PC-3 (cell line): ENCODE results near the gene JMJD7. TPM values are rescaled to one million over a fixed set of nuclear protein-coding genes. Genes with fewer than 3 reads are reported as not detected.
A peak's percentile ranks its signal among the peaks of the same experiment; 100 is the strongest.

Source experiments
- ATAC-seq: fragments of 200-7000 bp; cut with Tn5 transposase; 2 replicates; pipeline ENCODE4 v1.9.1; 2020; ENCODE audit warnings: mild to moderate bottlenecking, moderate library complexity
- BruUV-seq: library from RNA; stranded (reverse); fragments of 400-500 nt; replicated peaks from 2 replicates; lab custom pipeline; 2021; lab: Mats Ljungman, UMichigan
- CTCF ChIA-PET: fragments of 300-600 bp; sonication (Branson Sonifier 250); formaldehyde crosslinking; loops from one replicate; lab custom pipeline; 2022; ENCODE audit warnings: antibody characterized with exemption; lab: Charles Lee
- POLR2A ChIA-PET: fragments of 300-600 bp; sonication (Branson Sonifier 250); formaldehyde crosslinking; loops from one replicate; lab custom pipeline; 2022; ENCODE audit warnings: antibody characterized with exemption; ENCODE audit not compliant: unreplicated experiment; lab: Charles Lee
- DNase-seq: peaks from one replicate; pipeline ENCODE4 v3.0.0-alpha.2; 2015
- H2AFZ ChIP-seq: fragments of 300-600 bp; sonication (generic); 2 replicates; pipeline ENCODE4 v1.6.0; 2016; ENCODE audit warnings: antibody characterized with exemption, low read length
- H3F3A ChIP-seq: fragments of 300-600 bp; sonication (generic); one replicate; pipeline ENCODE4 v1.6.0; 2017; ENCODE audit warnings: antibody characterized with exemption, low read length, control low read depth, mild to moderate bottlenecking; ENCODE audit not compliant: unreplicated experiment
- H3K27ac ChIP-seq: fragments of 300-600 bp; sonication (generic); 2 replicates; pipeline ENCODE4 v1.5.1; 2016; ENCODE audit warnings: mild to moderate bottlenecking, low read length
- H3K27me3 ChIP-seq: fragments of 300-600 bp; sonication (generic); 2 replicates; pipeline ENCODE4 v1.6.1; 2016; ENCODE audit warnings: low read length, mixed read lengths
- H3K36me3 ChIP-seq: fragments of 300-600 bp; sonication (generic); 2 replicates; pipeline ENCODE4 v1.6.1; 2016; ENCODE audit warnings: low read depth, mixed run types, low read length, mixed read lengths
- H3K4me1 ChIP-seq: fragments of 300-600 bp; sonication (generic); 2 replicates; pipeline ENCODE4 v1.5.1; 2016; ENCODE audit warnings: low read length; ENCODE audit not compliant: insufficient read depth
- H3K4me2 ChIP-seq: fragments of 300-600 bp; sonication (generic); 2 replicates; pipeline ENCODE4 v1.6.0; 2016; ENCODE audit warnings: low read length
- H3K4me3 ChIP-seq: fragments of 300-600 bp; sonication (generic); 2 replicates; pipeline ENCODE4 v1.5.1; 2016; ENCODE audit warnings: mild to moderate bottlenecking, low read length, mixed read lengths
- H3K79me2 ChIP-seq: fragments of 300-600 bp; sonication (generic); 2 replicates; pipeline ENCODE4 v1.6.1; 2017; ENCODE audit warnings: low read length, mixed read lengths
- H3K9ac ChIP-seq: fragments of 300-600 bp; sonication (generic); 2 replicates; pipeline ENCODE4 v1.6.0; 2016; ENCODE audit warnings: mild to moderate bottlenecking, low read length
- H3K9me2 ChIP-seq: fragments of 300-600 bp; sonication (generic); replicated peaks from 2 replicates; pipeline ENCODE4 v1.6.1; 2016; ENCODE audit warnings: mixed run types, low read length, mixed read lengths
- H3K9me3 ChIP-seq: fragments of 300-600 bp; sonication (generic); 2 replicates; pipeline ENCODE4 v1.6.1; 2016; ENCODE audit warnings: low read length, mixed read lengths
- H4K20me1 ChIP-seq: fragments of 300-600 bp; sonication (generic); 2 replicates; pipeline ENCODE4 v1.6.1; 2016; ENCODE audit warnings: low read length, mixed read lengths
- EZH2 ChIP-seq: fragments of 300-600 bp; sonication (generic); IDR thresholded peaks from one replicate; pipeline ENCODE4 v1.6.1; 2017; ENCODE audit warnings: antibody characterized with exemption, mild to moderate bottlenecking, low read length; ENCODE audit not compliant: unreplicated experiment
- EZH2phosphoT487 ChIP-seq: fragments of 300-600 bp; sonication (generic); IDR thresholded peaks from 2 replicates; pipeline ENCODE4 v1.6.1; 2018; ENCODE audit warnings: mild to moderate bottlenecking, antibody characterized with exemption, low read length, borderline replicate concordance
- intact Hi-C: fragments of 100-400 bp; cut with micrococcal nuclease; formaldehyde crosslinking; loops from 2 replicates; pipeline ENCODE4 v1.9.0; 2023
- total RNA-seq: library from RNA; depleted of rRNA; stranded (reverse); fragments of >200 nt; gene quantifications from 2 replicates; pipeline ENCODE4 v1.2.3, GENCODE V29; 2014
- TF ChIP-seq, protein P1 (sequence below): fragments of 300-600 bp; sonication (generic); conservative IDR thresholded peaks from 2 replicates; pipeline ENCODE4 v1.5.1; 2017; ENCODE audit warnings: antibody characterized with exemption, low read depth, mild to moderate bottlenecking, low read length

The JMJD7 gene
- total RNA-seq, 1 experiment from 2014 or later: 13.7 TPM

DNA sequence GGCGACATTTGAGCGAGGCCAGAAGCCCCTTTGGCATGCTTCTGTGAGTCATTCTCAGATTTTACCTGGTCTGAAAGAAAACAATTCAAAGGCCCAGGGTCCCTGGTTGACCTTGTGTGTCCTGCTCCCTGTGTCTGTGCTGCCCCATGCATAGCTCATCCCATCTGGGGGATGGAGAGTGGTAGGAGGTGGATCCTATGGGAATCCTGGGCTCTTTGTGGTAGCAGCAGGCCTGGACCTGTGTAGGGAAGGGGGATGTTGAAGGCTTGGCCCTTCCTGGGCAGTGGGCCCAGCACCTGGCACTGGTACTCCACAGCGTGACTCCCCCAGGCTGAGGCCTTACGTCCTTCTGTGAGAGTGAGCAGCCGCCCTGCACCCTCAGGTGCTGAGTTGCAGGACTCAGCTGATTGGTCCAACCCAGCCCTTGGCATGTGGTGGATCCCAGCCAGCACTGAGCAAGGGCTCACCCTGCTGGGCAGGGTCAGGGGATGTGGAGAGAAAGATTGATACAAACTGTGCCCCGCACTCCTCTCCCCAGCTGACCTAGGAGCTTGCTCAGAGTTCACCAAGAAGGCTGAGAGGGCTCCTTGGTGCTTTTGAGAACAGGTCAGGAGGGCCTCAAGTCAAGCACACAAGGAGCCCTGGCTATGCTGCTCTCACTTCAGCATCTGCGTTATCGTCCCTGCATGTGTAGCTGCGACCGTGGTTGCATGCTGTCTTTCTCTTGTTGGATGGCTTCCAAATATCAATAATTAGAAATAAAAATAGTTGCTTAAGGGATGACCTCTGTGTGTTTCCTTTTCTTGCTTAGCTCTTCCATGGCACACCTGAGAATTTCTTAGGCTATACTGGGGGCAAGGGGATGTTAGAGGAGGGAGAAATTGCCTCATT lies 21.4 kb upstream of the JMJD7 start:
- TF ChIP-seq, protein P1, sequence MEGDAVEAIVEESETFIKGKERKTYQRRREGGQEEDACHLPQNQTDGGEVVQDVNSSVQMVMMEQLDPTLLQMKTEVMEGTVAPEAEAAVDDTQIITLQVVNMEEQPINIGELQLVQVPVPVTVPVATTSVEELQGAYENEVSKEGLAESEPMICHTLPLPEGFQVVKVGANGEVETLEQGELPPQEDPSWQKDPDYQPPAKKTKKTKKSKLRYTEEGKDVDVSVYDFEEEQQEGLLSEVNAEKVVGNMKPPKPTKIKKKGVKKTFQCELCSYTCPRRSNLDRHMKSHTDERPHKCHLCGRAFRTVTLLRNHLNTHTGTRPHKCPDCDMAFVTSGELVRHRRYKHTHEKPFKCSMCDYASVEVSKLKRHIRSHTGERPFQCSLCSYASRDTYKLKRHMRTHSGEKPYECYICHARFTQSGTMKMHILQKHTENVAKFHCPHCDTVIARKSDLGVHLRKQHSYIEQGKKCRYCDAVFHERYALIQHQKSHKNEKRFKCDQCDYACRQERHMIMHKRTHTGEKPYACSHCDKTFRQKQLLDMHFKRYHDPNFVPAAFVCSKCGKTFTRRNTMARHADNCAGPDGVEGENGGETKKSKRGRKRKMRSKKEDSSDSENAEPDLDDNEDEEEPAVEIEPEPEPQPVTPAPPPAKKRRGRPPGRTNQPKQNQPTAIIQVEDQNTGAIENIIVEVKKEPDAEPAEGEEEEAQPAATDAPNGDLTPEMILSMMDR: peak; percentile 48
- TF ChIP-seq EZH2: no peak
- Histone ChIP-seq H3K4me1 (peaks cover 35% of the 10 kb centered on the region), H3K4me3 (no peak overlapping the region), H4K20me1 (no peaks in the 10 kb centered on the region), H3K9me2 (no peaks in the 10 kb centered on the region), H3K9me3 (no peaks in the 10 kb centered on the region), H2AFZ (no peak overlapping the region), H3K4me2 (no peak overlapping the region), H3K27ac (no peak overlapping the region), H3K9ac (no peak overlapping the region), H3K27me3 (no peaks in the 10 kb centered on the region), H3K36me3 (no peaks in the 10 kb centered on the region), H3K79me2 (0 out of 2 replicates have a peak, but pooled peaks cover 7% of the 10 kb centered on the region), H3F3A (peaks cover 5% of the 10 kb centered on the region)
- POLR2A ChIA-PET: interaction anchor here (0.6 kb wide), 1 partner anchor 18 kb away, joined by 3 read pairs; no protein-coding TSS in a partner anchor
- BruUV-seq: no TSS peak
- CTCF ChIA-PET: interaction anchor here (2.5 kb wide), 1 partner anchor 33 kb away, joined by 15 read pairs; the partner anchor contains the start of gene MAPKBP1
- ATAC-seq (no peak), DNase-seq (peak; percentile 75)
- intact Hi-C loops: no loop called here

GRCh38 chr15:41809121-41809520 lies 18.8 kb upstream of the JMJD7 start:
- Histone ChIP-seq H3K4me1 (peaks cover 21% of the 10 kb centered on the region), H3K9me3 (no peaks in the 10 kb centered on the region), H3K9me2 (no peaks in the 10 kb centered on the region), H3K4me2 (peak overlapping the region; percentile 43; the same call in 1 of the 2 replicates), H3F3A (no peaks in the 10 kb centered on the region), H3K9ac (no peak overlapping the region), H3K79me2 (no peaks in the 10 kb centered on the region), H2AFZ (no peak overlapping the region), H3K36me3 (peaks cover 6% of the 10 kb centered on the region; the same call in 1 of the 2 replicates), H3K4me3 (no peak overlapping the region), H4K20me1 (no peaks in the 10 kb centered on the region), H3K27ac (no peak overlapping the region), H3K27me3 (no peaks in the 10 kb centered on the region)
- peak; percentile 35; the same call in 1 of the 2 replicates for ATAC-seq
- DNase-seq: peak; percentile 64
- no TSS peak for BruUV-seq
- CTCF ChIA-PET: interaction anchor here (0.6 to 4.0 kb wide), 2 partner anchors 35 to 221 kb away, joined by 4 to 76 read pairs; partner anchors contain the start of gene MAPKBP1
- TF ChIP-seq, protein P1: no peak
- no peak for TF ChIP-seq EZH2
- no peak for TF ChIP-seq EZH2phosphoT487
- POLR2A ChIA-PET: interaction anchor here (0.5 kb wide), 1 partner anchor 349 kb away, joined by 15 read pairs; no protein-coding TSS in a partner anchor
- intact Hi-C loops: no loop called here
